G401.6 (cell line): ENCODE results near the gene COA1.
"Not testable (repeated sequence)": the region's sequence is repeated elsewhere in the genome, so short reads cannot be mapped to it uniquely, and the experiment has no call there.

Experiments used
- FAIRE-seq: peaks from 2 replicates; lab custom pipeline; 2012; peaks lifted over from hg19 to GRCh38; lab: Jason Lieb, UNC

COA1 gene

GRCh38 chr7:43627798-43628197 is 101.5 kb downstream of the COA1 start:
- not testable (repeated sequence) for FAIRE-seq

- FAIRE-seq = no peak
These were observed 102.6 kb downstream of the COA1 start for GRCh38 chr7:43626695-43627094.

- no peak for FAIRE-seq
These were observed 103.3 kb downstream of the COA1 start for GRCh38 chr7:43625980-43626379.

- no peak for FAIRE-seq
These were observed 103.9 kb downstream of the COA1 start for GRCh38 chr7:43625453-43625852.

- no peak for FAIRE-seq
These were observed 105.2 kb downstream of the COA1 start for GRCh38 chr7:43624156-43624555.

- no peak for FAIRE-seq
These were observed 107.4 kb downstream of the COA1 start for GRCh38 chr7:43621729-43622448.

GRCh38 chr7:43619213-43620012 is 109.9 kb downstream of the COA1 start:
- FAIRE-seq = no peak

- FAIRE-seq = no peak
These were observed 111.2 kb downstream of the COA1 start for GRCh38 chr7:43618073-43618472.

- no peak for FAIRE-seq
These were observed 112.3 kb downstream of the COA1 start for GRCh38 chr7:43616977-43617376.

- FAIRE-seq = no peak
These were observed 113.7 kb downstream of the COA1 start for GRCh38 chr7:43615558-43616145.

- FAIRE-seq = no peak
These were observed 116.4 kb downstream of the COA1 start for GRCh38 chr7:43612599-43613589.

GRCh38 chr7:43612128-43612527 is 117.2 kb downstream of the COA1 start:
- FAIRE-seq = no peak

- no peak for FAIRE-seq
These were observed 120.2 kb downstream of the COA1 start for GRCh38 chr7:43609097-43609496.

GRCh38 chr7:43604251-43604650 is 125.1 kb downstream of the COA1 start:
- FAIRE-seq = no peak

- no peak for FAIRE-seq
These were observed 127.1 kb downstream of the COA1 start for GRCh38 chr7:43602256-43602655.

- no peak for FAIRE-seq
These were observed 129.3 kb downstream of the COA1 start for GRCh38 chr7:43600056-43600455.

- not testable (repeated sequence) for FAIRE-seq
These were observed 132.9 kb downstream of the COA1 start for GRCh38 chr7:43596426-43596825.

- FAIRE-seq = no peak
These were observed 135.3 kb downstream of the COA1 start for GRCh38 chr7:43594020-43594419.

- no peak for FAIRE-seq
These were observed 136.3 kb downstream of the COA1 start for GRCh38 chr7:43593010-43593409.

GRCh38 chr7:43592326-43592725 is 137.0 kb downstream of the COA1 start:
- FAIRE-seq = no peak

- FAIRE-seq = no peak
These were observed 137.7 kb downstream of the COA1 start for GRCh38 chr7:43591558-43592180.
